ENCODE data around the gene COLGALT1.
"Not testable (repeated sequence)": the region's sequence is repeated elsewhere in the genome, so short reads cannot be mapped to it uniquely, and the experiment has no call there.

Gene COLGALT1

DNA sequence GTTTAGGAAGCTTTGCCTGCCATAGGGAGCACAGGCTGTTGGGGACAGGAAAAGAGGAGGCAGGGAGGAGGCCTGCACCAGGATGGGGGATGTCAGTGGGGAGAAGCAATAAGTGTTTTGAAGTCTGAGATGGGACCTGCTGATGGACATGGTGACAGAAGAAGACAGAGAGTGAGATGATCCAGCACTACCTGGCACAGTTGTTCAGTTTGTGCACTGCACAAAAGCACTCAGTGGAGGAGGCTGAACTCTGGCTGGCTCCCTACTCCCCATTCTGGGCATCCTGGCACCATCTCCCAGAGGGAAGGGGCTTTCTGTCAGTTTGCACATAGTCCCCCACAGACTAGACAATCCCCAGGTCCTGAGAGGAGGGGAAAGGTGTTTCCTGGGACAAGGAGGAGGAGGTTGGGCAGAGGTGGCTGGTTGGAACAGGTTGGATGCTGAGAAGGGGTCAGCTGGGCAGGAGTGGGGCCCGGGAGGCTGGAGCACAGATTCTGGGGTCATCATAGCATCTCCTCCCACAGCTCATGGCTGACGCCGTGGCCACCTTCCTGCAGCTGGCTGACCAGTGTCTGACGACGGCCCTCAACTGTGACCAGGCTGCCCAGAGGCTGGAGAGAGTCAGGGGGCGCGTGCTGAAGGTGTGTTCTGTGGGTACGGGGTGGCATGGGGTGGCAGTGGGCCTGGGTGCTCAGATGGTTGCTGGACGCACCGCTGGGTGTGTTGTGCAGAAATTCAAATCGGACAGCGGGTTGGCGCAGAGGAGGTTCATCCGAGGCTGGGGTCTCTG lies 12.5 kb upstream of the COLGALT1 start:
- TF ChIP-seq POLR2A (IDR thresholded peaks at IDR 0.05; ENCODE audit: extremely low read depth, insufficient read length), result no peak
- H3K4me3 ChIP-seq (ENCODE audit: low read depth, low read length), result no peak overlapping the region
- DNase-seq (ENCODE audit: low read depth), result no peak

- H3K4me3 ChIP-seq (ENCODE audit: low read depth, low read length), result no peak overlapping the region
- DNase-seq (ENCODE audit: low read depth), result no peak
- TF ChIP-seq CTCF (IDR thresholded peaks at IDR 0.05; ENCODE audit: low read depth, low read length) (no peak), MAX (IDR thresholded peaks at IDR 0.05; ENCODE audit: low read depth, low read length) (no peak), MYC (IDR thresholded peaks at IDR 0.05; ENCODE audit: low read depth, low read length) (no peak), POLR2A (IDR thresholded peaks at IDR 0.05; ENCODE audit: extremely low read depth, insufficient read length) (no peak)
Measured at GRCh38 chr19:17543986-17544385, 11.5 kb upstream of the COLGALT1 start.

- no peak overlapping the region for H3K4me3 ChIP-seq (ENCODE audit: low read depth, low read length)
- TF ChIP-seq MYC (IDR thresholded peaks at IDR 0.05; ENCODE audit: low read depth, low read length) (no peak), CTCF (IDR thresholded peaks at IDR 0.05; ENCODE audit: low read depth, low read length) (no peak), POLR2A (IDR thresholded peaks at IDR 0.05; ENCODE audit: extremely low read depth, insufficient read length) (no peak), MAX (IDR thresholded peaks at IDR 0.05; ENCODE audit: low read depth, low read length) (no peak)
- DNase-seq (ENCODE audit: low read depth), result no peak
Measured at GRCh38 chr19:17544418-17544817, 11.0 kb upstream of the COLGALT1 start.

- no peak for DNase-seq (ENCODE audit: low read depth)
- H3K4me3 ChIP-seq (ENCODE audit: low read depth, low read length), result no peak overlapping the region
- TF ChIP-seq MYC (IDR thresholded peaks at IDR 0.05; ENCODE audit: low read depth, low read length), result no peak
- TF ChIP-seq POLR2A (IDR thresholded peaks at IDR 0.05; ENCODE audit: extremely low read depth, insufficient read length), result no peak
- no peak for TF ChIP-seq MAX (IDR thresholded peaks at IDR 0.05; ENCODE audit: low read depth, low read length)
- no peak for TF ChIP-seq CTCF (IDR thresholded peaks at IDR 0.05; ENCODE audit: low read depth, low read length)
Measured at GRCh38 chr19:17548145-17548544, 7.3 kb upstream of the COLGALT1 start.

DNA sequence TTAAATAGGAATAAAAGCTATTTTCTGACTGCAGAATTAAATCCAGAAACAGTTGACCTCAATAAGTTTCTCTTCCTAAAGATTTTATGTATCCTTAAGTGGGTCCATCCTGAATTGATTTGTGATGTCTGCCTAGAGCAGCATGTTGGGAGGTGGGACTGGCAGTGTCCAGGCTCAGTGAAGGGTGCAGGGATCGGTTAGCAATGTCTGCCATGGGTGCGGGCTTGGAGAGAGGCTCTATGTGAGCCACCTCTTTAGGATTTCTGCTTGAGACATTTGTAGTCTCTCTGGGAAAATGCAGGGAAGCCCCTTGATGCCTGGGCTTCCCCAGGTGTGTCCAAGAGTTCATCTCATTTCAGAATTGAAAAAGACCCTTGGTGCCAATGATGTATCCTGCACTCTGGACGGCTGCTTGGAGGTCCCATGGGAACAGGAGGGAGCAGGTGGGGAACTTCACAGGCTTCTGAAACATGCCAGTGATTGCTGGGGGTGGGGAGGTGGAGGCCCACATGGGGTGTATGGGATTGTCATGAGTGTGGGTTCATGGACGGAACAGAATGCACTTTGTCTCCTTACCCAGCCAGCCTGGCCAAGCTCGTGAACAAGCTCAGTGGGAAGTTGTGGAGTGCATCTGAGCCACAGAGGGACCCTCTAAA lies 6.2 kb upstream of the COLGALT1 start:
- TF ChIP-seq CTCF (IDR thresholded peaks at IDR 0.05; ENCODE audit: low read depth, low read length) (no peak), MYC (IDR thresholded peaks at IDR 0.05; ENCODE audit: low read depth, low read length) (no peak), POLR2A (IDR thresholded peaks at IDR 0.05; ENCODE audit: extremely low read depth, insufficient read length) (no peak), MAX (IDR thresholded peaks at IDR 0.05; ENCODE audit: low read depth, low read length) (no peak)
- no peak overlapping the region for H3K4me3 ChIP-seq (ENCODE audit: low read depth, low read length)
- no peak for DNase-seq (ENCODE audit: low read depth)

DNA sequence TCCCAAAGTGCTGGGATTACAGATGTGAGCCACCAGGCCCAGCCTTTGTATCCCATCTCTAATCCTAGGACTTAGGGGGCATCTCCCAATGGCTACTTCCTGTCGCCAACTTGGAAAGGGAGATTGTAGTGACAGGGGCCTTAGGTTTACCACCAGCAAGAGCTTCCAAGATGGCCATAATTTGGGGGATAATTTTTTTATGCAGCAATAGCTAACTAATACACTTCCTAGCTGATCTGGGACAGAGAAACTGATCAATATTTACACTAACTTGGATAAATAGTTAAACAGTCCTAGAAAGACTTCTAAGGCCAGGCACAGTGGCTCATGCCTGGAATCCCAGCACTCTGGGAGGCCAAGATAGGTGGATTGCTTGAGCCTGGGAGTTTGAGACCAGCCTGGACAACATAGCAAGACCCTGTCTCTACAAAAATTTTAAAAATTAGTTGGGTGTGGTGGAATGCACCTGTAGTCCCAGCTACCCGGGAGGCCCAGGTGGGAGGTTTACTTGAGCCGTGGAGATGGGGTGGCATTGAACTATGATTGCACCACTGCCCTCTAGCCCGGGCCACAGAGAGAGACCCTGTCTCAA lies 5.3 kb upstream of the COLGALT1 start:
- TF ChIP-seq POLR2A (IDR thresholded peaks at IDR 0.05; ENCODE audit: extremely low read depth, insufficient read length) (no peak), MYC (IDR thresholded peaks at IDR 0.05; ENCODE audit: low read depth, low read length) (no peak), CTCF (IDR thresholded peaks at IDR 0.05; ENCODE audit: low read depth, low read length) (no peak), MAX (IDR thresholded peaks at IDR 0.05; ENCODE audit: low read depth, low read length) (no peak)
- no peak for DNase-seq (ENCODE audit: low read depth)
- no peak overlapping the region for H3K4me3 ChIP-seq (ENCODE audit: low read depth, low read length)

GRCh38 chr19:17552735-17553134 lies 2.7 kb upstream of the COLGALT1 start:
- not testable (repeated sequence) for DNase-seq (ENCODE audit: low read depth); H3K4me3 ChIP-seq (ENCODE audit: low read depth, low read length)

Data from NB4 (cell line).